ENCODE measurements around the gene AKIP1. TPM values are rescaled to one million over a fixed set of nuclear protein-coding genes. Genes with fewer than 3 reads are reported as not detected.

The AKIP1 gene
- total RNA-seq, 2 donors from 2014 or later = 25.6 to 31.9 TPM

DNA sequence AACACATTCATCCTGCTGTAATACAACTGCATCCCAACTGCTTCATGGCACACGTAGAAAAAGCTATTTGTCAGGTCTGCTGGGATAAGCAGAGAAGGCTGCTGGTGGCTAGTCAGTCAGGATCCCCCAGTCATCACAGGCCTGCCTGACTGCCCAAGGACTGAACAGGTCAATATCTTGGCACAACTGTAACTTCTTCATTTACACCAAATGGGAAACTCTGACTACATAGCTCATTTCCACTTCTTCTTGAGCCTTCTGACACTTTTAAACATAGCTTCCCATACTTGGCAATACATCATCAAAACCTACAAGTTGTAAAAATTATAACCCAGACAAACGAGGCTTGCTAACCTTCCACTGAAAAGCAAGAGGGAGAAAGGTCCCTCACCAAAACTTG lies 50.4 kb downstream of the AKIP1 start:
- Mint-ChIP-seq H3K27me3 (no peaks in the 10 kb centered on the region), H3K27ac (peak overlapping the region; percentile 67), H3K4me1 (peaks cover 26% of the 10 kb centered on the region), H3K36me3 (ENCODE audit: low read depth) (peaks cover 24% of the 10 kb centered on the region), H3K9me3 (no peaks in the 10 kb centered on the region), H3K4me3 (no peak overlapping the region)
- ATAC-seq (replicated peaks) = no peak

- Mint-ChIP-seq H3K27ac (peak overlapping the region; percentile 92), H3K36me3 (ENCODE audit: low read depth) (peaks cover 11% of the 10 kb centered on the region), H3K4me1 (peaks cover 14% of the 10 kb centered on the region), H3K27me3 (no peaks in the 10 kb centered on the region), H3K4me3 (peak overlapping the region; percentile 89), H3K9me3 (no peaks in the 10 kb centered on the region)
- no peak for ATAC-seq (replicated peaks)
These were observed 51.9 kb downstream of the AKIP1 start for GRCh38 chr11:8962841-8963240.

GRCh38 chr11:8963569-8964323 lies 52.8 kb downstream of the AKIP1 start:
- H3K27ac Mint-ChIP-seq = peak overlapping the region; percentile 92
- peak overlapping the region; percentile 89 for H3K4me3 Mint-ChIP-seq
- H3K36me3 Mint-ChIP-seq (ENCODE audit: low read depth) = peaks cover 11% of the 10 kb centered on the region
- no peaks in the 10 kb centered on the region for H3K9me3 Mint-ChIP-seq
- H3K4me1 Mint-ChIP-seq = peaks cover 14% of the 10 kb centered on the region
- ATAC-seq (replicated peaks) = peak; percentile 79
- no peaks in the 10 kb centered on the region for H3K27me3 Mint-ChIP-seq

DNA sequence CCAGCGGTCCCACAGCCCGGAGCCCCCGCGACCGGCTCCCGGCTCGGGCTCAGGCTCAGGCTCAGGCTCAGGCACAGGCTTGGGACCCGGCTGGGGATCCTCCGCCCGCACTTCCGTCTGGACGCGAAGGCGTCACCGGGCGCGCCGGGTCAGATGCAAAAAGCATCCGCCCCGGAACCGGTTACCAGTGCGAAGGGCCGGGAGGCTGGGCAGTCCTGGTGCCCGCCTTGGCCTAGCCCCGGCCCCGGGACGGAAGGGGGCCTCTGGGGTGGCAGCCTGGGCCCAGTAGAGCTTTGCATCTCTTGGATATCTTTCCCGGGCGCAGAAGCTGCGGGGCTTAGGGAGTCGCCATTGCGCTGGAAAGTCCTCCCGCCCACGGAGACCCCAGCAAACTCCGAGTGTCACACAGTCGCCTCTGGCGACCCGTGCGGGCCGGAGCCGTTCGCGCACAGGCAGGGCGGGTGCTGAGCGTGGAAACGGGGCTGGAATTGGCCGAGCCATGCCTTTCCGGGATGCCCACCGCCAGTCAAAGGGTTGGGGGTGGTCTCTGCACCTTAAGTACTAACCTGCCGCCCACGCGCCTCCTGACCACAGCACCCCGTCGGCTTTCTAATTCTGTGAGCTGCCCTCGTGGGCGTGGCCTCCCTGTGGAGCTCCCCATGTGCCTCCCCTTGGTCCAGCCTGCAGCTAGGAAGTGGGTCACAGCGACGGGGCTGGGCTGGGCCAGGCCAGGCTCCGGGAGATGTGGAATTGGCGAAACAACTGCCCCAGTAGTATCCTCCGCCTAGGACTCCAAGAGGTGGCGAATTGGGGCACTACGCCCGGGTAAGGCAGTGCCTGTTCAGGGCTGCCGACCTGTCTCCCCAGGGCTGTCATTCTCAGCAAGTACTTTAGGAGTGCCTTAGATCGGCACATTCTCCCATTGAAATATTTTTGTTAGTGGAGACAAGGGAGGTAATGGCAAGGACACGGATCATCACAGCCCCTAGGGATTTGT lies 53.6 kb downstream of the AKIP1 start, which contains the start of gene TMEM9B:
Gene TMEM9B (minus strand): TSS at position 119 of the 997 bp plus-strand sequence. CDS start 129 bp downstream, outside the sequence.
- Mint-ChIP-seq H3K36me3 (ENCODE audit: low read depth) (peaks cover 11% of the 10 kb centered on the region), H3K27ac (peak within 1 kb of the TSS; percentile 92), H3K4me3 (peak within 1 kb of the TSS; percentile 89), H3K4me1 (peaks cover 14% of the 10 kb centered on the region), H3K9me3 (no peaks in the 10 kb centered on the region), H3K27me3 (no peaks in the 10 kb centered on the region)
- ATAC-seq (replicated peaks) = peak; percentile 94

GRCh38 chr11:8967184-8967583 lies 56.2 kb downstream of the AKIP1 start:
- ATAC-seq (replicated peaks) = no peak
- Mint-ChIP-seq H3K27ac (no peak overlapping the region), H3K27me3 (no peaks in the 10 kb centered on the region), H3K9me3 (no peaks in the 10 kb centered on the region), H3K4me1 (peaks cover 8% of the 10 kb centered on the region), H3K36me3 (ENCODE audit: low read depth) (no peaks in the 10 kb centered on the region), H3K4me3 (no peak overlapping the region)

Other genes with a start within 250 kb of the AKIP1 start
- gene TRIM66, start 228.5 kb upstream of the AKIP1 start, total RNA-seq = 10 to 100 TPM; 15.2 to 19.9 TPM
- gene RPL27A, start 228.4 kb upstream of the AKIP1 start, total RNA-seq = 1,000 to 10,000 TPM; 1,241 to 1,415 TPM
- gene C11orf16, start 21.8 kb downstream of the AKIP1 start, total RNA-seq = not detected
- gene ASCL3, start 31.8 kb downstream of the AKIP1 start, total RNA-seq = not detected
- gene TMEM9B, start 53.3 kb downstream of the AKIP1 start, total RNA-seq = 10 to 100 TPM; 15.0 to 24.3 TPM
- gene NRIP3, start 92.8 kb downstream of the AKIP1 start, total RNA-seq = 1 to 10 TPM; 2.2 to 2.4 TPM
- under 1 TPM in 1 of 2 donors, not detected in 1; 0.66 TPM for gene SCUBE2, start 180.4 kb downstream of the AKIP1 start, total RNA-seq